ENCODE results near the gene ZNF189. TPM values are rescaled to one million over a fixed set of nuclear protein-coding genes. Genes with fewer than 3 reads are reported as not detected.

ZNF189 gene
- 19.0 and 23.7 TPM in 2 replicates for total RNA-seq
- 6.7 TPM for polyA plus RNA-seq (2012)

GRCh38 chr9:101398068-101398929 is at the start of gene ZNF189, which contains the start of gene MRPL50:
Gene ZNF189, plus strand, starts transcription at chr9:101398851. Its CDS starts 306 bp downstream, at chr9:101399157.
Gene MRPL50, minus strand, starts transcription at chr9:101398618. Its CDS starts 26 bp downstream, at chr9:101398592.
- DNase-seq (ENCODE audit: low read depth) = peak; percentile 100

DNA sequence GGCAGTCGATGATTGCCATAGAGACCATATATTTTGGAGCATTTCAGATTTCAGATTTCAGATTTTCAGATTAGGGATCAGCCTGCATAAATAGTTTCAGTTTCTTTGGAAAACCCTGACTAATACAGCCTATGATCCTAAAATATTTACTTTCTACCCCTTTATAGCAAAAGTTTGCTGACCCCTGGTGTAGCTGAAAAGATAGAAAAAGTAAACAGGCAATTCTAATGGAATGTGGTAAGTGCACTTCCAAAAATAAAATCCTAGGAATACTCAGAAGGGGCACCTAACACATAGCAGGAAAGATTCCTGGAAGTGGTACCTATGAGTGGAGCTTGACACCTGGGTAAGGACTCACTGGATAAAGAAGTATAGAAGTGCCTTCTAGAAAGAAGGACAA is 48.4 kb upstream of the ZNF189 start:
- no peak for DNase-seq (ENCODE audit: low read depth)

DNA sequence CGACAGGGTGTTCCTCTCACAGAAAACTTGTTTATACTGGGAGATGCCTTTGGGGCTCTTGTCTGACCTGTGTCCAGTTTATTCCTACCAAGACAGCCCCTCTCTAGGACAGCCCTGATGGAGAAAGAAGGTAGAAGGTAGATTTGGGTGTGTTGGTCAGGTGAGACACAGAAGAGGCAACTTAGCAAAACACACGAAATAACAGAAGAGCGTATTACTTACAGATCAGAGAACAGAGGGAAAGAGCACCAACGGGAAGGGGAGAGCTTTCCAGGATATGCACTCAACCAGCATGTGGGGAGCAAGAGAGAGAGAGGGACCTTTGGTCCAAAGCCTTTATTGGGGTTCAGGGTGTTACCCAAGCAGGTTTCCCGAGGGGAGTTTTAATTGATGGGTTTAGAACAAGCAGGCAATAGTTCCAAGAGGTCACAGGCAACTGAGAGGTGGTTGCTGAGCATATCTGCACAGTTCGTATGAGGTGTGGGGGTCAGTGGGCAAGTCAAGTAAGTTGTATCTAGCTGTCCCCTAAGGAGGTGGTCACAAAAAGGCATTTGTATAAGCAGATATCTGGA is 45.7 kb upstream of the ZNF189 start:
- DNase-seq (ENCODE audit: low read depth) = no peak

DNA sequence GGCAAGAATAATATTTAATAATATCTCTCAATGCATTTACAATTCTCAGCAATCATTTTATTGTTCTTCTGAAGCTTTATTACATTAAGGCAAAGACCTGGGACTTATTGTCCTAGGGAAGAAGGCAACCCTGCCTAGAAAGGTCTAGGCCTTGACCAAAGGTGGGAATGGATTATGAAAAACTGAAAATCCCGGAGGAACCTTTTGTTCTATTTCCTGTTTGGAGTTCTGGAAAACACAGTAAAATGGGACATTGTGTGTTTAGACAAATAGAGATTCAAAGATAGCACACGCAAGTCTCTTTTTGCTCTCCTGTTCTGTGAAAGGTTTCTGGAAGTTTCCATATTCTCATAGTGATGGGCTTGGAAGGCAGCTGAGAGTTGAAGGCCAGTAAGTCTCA is 45.0 kb upstream of the ZNF189 start:
- DNase-seq (ENCODE audit: low read depth) = no peak

DNA sequence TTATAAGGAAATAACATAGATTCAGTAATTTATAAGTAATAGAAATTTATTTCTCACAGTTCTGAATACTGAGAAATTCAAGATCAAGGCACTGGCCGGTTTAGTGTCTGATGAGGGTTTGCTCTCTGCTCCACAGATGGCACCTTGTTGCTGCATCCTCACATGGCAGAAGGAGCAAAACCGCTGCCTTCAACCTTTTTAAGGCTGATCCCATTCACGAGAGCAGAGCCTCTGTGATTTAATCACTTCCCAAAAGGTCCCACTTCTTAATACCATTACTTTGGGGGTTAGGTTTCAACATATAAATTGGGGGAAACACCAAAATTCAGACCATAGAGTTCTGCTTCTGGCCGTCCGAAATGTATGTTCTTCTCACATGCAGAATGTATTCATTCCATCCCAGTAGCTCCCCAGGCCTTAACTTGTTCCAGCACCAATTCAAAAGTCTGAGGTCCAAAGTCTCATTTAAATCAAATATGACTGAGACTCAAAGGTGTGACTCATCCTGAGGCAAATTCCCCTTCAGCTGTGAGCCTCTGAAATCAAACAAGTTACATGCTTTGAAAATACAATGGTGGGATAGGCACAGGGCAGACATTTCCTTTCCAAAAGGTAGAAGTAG is 44.4 kb upstream of the ZNF189 start:
- no peak for DNase-seq (ENCODE audit: low read depth)

DNA sequence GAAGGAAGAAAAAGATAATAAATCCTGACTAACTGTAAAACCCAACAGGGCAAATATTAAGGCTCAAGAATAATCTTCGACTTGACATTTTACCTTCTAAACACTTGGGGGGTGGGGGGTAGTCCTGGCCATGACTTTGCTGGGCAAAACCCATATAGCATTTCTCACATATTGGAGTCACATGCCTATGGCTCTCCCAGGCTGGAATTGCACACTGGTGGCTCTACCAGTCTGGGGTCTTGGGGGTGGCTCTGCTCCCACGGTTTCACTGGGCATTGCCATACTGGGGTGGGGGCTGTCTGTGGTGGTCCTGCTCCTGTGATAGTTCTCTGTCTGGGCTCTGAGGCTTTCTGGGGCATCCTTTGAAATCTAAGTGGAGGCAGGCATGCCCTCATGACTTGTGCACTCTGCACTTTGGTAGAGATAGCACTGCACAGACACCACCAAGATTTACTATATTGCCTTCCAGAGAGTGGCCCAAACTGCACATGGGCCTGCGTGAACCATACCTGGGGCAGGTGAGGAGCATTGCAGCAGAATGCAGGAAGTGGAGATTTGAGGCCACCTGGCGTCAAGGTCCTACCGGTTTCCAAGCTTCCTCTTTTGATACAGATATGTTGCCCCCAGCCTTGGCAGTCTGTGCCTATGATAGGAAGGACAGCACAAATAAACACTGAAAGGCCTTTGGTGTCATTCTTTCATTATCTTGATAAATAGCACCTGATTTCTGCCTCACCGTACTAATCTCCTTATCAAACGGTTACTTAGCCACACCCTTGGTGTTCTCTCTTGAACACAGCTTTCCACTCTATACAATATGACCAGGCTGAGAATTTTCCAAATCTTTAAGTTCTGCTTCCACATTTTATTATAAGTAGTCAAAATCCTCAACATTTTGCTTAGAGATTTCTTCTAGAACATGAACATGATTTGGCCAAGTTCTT is 43.6 kb upstream of the ZNF189 start:
- no peak for DNase-seq (ENCODE audit: low read depth)

GRCh38 chr9:101356619-101357018 is 42.0 kb upstream of the ZNF189 start:
- no peak for DNase-seq (ENCODE audit: low read depth)

- no peak for DNase-seq (ENCODE audit: low read depth)
These were observed 39.0 kb upstream of the ZNF189 start for GRCh38 chr9:101359679-101360078.

GRCh38 chr9:101360647-101361046 is 38.0 kb upstream of the ZNF189 start:
- no peak for DNase-seq (ENCODE audit: low read depth)

DNA sequence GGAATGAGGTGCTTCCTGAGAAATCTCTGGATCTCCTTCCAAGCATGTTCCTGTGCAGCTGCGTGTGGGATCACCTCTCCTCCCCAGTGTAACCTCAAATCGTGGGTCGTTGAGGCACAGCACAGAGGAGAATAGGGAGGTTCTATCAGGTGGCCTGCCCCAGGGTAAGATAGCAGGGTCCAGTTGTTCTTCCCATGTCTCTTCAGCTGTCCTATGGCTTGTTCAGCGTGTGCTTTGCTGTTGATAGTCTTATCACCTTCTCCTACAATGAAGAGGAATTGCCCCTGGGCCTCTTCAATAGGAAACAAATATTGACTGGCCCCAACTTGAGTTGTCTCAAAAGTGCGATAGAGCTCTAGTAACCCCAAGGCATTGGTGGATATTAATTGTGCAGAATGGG is 36.2 kb upstream of the ZNF189 start:
- no peak for DNase-seq (ENCODE audit: low read depth)

- no peak for DNase-seq (ENCODE audit: low read depth)
These were observed 33.5 kb upstream of the ZNF189 start for GRCh38 chr9:101365181-101365580.

- no peak for DNase-seq (ENCODE audit: low read depth)
These were observed 32.5 kb upstream of the ZNF189 start for GRCh38 chr9:101366038-101366756.

- no peak for DNase-seq (ENCODE audit: low read depth)
These were observed 31.3 kb upstream of the ZNF189 start for GRCh38 chr9:101367323-101367722.

- no peak for DNase-seq (ENCODE audit: low read depth)
These were observed 29.4 kb upstream of the ZNF189 start for GRCh38 chr9:101369286-101369685.

GRCh38 chr9:101369884-101370531 is 28.6 kb upstream of the ZNF189 start:
- DNase-seq (ENCODE audit: low read depth) = no peak

- no peak for DNase-seq (ENCODE audit: low read depth)
These were observed 26.8 kb upstream of the ZNF189 start for GRCh38 chr9:101371813-101372212.

- no peak for DNase-seq (ENCODE audit: low read depth)
These were observed 26.1 kb upstream of the ZNF189 start for GRCh38 chr9:101372327-101373118.

- DNase-seq (ENCODE audit: low read depth) = no peak
These were observed 23.1 kb upstream of the ZNF189 start for GRCh38 chr9:101375546-101375945.

All from myocyte (in vitro differentiated cells).